Activated effector memory CD4-positive, alpha-beta T cell treated with Interleukin-2 at 50 U/mL for 16 hours (primary cell): ENCODE results near the gene MLF2.
"Not testable (repeated sequence)": the region's sequence is repeated elsewhere in the genome, so short reads cannot be mapped to it uniquely, and the experiment has no call there.

ENCODE experiments used
- DNase-seq: peaks from one replicate; pipeline ENCODE4 v3.0.0-alpha.2; 2020

MLF2 gene

DNA sequence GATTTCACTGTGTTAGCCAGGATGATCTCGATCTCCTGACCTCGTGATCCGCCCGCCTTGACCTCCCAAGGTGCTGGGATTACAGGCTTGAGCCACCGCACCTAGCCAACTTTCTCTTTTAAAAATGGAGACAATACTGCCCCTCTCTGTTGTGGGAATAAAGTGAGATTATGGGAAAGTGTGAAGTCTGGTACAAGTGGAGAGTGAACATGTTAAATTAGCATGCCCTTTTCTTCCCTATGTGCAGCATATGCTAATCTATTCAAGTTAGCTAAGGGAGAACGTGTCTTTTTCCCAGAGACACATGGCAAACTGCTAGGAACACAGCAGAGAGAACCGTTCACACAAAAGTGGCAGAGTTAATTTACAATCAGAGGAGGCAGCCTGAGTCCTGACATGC is 27.6 kb downstream of the MLF2 start:
- DNase-seq: no peak

DNA sequence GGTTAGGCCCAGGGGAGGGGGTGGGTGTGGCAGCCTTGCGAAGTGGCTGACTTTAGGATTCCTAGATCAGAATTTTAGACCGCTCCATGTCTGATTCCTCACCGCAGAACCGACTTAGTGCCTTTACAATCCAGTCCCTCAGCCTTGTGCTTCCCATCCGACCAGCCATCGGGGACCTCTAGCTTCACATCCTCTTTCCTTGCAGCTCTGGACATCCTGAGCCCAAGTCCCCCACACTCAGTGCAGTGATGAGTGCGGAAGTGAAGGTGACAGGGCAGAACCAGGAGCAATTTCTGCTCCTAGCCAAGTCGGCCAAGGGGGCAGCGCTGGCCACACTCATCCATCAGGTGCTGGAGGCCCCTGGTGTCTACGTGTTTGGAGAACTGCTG is 28.5 kb downstream of the MLF2 start:
- DNase-seq: peak; percentile 2

DNA sequence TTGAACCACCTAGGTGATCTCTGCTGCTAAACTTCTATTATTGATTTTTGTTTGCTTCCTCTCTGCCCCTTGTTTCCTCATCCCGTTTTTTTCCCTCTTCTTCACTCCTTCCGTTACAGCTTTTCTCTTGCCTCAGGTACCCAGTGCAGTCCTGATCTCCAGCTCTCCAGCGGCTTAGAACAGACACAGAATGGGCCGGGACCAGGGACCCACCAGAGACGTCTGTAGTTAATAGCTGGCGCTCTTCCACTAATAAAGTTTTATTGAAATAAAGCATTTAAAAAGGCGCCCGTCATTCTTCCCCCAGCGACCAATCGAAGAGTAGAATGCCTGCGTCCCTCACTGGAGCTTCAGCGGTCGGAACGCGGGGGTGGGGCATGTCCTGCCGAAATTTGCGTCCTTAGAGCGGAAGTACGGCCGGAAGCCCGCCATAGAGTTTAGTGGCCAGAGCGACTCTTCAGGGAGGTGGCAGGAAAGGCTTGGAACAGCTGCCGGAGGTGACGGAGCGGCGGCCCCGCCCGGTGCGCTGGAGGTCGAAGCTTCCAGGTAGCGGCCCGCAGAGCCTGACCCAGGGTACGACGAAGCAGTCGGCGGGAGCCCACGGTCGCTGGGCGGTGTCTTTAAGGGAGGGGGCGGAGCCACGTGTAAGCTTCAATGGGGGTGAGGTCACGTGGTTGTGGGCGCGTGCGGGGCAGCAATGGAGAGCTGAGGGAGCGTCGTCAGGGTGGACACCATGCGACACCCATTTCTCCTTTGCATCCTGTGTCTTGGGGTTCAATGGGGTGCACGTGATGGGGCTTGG is 29.1 kb downstream of the MLF2 start, which contains the start of gene COPS7A:
Gene COPS7A (plus strand): TSS at position 440 of the 802 bp plus-strand sequence. CDS start 611 bp downstream, outside the sequence.
- DNase-seq: peak; percentile 96

DNA sequence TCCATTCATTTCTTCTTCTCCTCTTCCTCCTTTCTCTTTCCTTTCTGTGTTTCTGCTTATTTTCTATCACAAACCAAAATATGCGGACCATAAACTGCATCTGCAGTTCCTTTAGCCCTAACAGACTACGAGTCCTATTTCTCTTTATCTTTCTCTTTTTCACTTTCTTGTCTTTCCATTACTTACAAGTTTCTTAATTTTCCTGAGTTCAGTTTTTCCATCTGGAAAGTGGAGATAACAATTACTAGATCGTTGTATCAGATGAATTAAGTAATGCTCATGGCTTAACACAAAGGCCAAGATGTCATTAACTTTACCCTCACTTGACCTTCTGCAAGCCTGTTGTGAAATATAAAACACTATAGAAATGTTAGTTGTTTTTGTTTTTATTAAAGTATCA is 30.1 kb downstream of the MLF2 start:
- DNase-seq: no peak

DNA sequence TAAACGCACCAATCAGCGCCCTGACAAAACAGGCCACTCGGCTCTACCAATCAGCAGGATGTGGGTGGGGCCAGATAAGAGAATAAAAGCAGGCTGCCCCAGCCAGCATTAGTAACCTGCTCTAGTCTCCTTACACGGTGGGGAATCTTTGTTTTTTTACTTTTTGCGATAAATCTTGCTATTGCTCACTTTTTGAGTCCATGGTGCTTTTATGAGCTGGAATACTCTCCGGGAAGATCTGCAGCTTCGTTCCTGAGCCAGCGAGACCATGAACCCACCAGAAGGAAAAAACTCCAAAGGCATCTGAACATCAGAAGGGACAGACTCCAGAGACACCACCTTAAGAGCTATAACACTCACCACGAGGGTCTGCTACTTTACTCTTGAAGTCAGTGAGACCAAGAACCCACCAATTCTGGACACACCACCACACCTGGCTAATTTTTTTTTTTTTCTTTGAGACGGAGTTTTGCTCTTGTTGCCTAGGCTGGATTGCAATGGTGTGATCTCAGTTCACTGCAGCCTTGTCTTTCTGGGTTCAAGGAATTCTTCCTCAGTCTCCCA is 36.0 kb downstream of the MLF2 start:
- no peak for DNase-seq

DNA sequence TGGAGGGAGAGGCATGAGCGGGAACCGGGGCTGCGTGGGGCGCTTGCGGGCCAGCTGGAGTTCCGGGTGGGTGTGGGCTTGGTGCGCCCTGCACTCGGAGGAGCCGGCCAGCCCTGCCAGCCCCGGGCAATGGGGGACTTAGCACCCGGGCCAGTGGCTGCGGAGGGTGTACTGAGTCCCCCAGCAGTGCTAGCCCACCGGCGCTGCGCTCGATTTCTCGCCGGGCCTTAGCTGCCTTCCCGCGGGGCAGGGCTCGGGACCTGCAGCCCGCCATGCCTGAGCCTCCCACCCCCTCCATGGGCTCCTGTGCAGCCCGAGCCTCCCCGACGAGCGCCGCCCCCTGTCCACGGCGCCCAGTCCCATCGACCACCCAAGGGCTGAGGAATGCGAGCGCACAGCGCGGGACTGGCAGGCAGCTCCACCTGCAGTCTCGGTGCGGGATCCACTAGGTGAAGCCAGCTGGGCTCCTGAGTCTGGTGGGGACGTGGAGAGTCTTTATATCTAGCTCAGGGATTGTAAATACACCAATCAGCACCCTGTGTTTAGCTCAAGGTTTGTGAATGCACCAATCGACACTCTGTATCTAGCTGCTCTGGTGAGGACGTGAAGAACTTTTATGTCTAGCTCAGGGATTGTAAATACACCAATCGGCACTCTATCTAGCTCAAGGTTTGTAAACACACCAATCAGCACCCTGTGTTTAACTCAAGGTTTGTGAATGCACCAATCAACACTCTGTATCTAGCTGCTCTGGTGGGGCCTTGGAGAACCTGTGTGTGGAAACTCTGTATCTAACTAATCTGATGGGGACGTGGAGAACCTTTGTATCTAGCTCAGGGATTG is 36.7 kb downstream of the MLF2 start:
- not testable (repeated sequence) for DNase-seq

DNA sequence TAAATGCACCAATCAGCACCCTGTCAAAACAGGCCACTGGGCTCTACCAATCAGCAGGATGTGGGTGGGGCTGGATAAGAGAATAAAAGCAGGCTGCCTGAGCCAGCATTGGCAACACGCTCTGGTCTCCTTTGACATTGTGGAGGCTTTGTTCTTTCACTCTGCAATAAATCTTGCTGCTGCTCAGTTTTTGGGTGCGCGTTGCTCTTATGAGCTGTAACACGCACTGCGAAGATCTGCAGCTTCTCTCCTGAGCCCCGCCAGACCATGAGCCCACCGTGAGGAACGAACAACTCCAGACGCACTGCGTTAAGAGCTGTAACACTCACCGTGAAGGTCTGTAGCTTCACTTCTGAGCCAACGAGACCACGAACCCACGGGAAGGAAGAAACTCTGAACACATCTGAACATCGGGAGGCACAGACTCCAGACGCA is 44.0 kb downstream of the MLF2 start:
- no peak for DNase-seq

DNA sequence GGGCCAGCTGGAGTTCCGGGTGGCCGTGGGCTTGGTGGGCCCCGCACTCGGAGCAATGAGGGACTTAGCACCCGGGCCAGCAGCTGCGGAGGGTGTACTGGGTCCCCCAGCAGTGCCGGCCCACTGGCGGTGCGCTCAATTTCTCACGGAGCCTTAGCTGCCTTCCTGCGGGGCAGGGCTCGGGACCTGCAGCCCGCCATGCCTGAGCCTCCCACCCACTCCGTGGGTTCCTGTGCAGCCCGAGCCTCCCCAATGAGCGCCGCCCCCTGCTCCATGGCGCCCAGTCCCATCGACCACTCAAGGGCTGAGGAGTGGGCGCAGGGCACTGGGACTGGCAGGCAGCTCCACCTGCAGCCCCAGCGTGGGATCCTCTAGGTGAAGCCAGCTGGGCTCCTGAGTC is 44.6 kb downstream of the MLF2 start:
- DNase-seq: not testable (repeated sequence)

DNA sequence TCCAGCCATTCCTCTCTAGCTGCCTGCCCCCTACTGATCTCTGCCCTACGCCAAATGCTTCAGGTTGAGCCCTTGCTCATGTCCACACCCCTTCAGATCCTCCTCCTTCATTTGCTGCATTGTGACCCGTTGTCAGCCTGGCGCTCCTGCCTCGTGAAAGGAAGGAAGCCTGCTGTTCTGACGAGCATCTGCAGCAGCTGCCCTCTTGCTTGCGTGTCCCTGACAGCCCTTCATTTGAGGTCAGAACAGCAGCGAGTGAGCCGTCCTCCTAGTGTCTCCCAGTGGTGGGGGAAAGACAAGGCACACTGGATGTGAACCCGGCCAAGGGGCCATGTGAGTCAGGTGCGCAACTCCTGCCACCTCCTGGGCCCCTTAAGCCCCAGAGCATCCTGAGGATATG is 49.3 kb downstream of the MLF2 start:
- no peak for DNase-seq

DNA sequence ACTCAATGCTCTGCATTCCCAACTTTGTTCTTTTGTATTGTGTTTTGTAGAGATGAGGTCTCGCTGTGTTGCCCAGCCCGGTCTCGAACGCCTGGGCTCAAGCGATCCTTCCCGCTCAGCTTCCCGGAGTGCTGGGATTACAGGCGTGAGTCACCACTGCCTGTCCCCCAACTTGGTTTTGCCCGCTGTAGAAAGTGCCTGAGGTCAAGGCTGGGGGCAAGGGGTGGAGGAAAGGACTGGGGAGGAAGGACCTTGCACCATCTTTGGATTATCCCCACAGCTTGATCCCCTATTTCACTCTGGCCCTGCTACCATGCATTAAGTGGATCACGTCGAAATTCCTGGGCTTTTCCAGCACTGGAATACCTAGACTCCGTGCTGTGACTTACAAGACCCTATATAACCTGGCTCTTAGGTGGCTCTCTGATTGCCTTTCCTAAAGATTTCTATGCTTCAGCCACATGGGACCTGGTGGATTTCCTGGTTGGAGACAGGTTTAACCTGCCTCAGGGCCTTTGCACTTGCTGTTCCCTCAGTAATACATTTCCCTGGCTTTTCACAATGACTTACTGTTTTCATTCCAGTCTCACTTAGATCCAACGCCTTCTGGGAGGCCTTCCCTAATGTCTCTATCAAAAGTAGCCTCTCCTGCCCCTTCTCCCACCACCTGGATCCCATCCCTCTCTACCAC is 51.7 kb downstream of the MLF2 start:
- no peak for DNase-seq

DNA sequence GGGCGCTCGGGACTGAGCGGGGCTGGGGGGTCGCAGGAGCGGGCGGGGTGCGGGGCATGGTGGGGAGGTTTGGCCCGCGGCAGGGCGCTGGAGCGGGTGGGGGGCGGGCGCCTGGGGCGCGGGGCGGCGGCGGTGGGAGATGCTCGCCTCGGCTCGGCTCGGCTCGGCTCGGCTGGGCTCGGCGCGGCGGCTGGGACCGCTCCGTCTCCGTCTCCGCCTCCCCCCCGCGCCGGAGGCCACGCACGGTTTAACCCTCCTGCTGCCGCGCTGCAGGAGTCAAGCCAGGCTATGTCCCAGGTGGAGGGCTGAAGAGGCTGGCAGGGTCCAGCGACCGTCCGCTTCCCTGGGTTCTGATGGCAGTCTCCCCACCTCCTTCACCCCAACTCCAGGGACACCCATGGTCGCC is 52.3 kb downstream of the MLF2 start, which contains the start of gene PIANP:
Gene PIANP (minus strand): TSS at position 170 of the 406 bp plus-strand sequence. CDS start 2,754 bp downstream, outside the sequence.
- DNase-seq: peak; percentile 36

DNA sequence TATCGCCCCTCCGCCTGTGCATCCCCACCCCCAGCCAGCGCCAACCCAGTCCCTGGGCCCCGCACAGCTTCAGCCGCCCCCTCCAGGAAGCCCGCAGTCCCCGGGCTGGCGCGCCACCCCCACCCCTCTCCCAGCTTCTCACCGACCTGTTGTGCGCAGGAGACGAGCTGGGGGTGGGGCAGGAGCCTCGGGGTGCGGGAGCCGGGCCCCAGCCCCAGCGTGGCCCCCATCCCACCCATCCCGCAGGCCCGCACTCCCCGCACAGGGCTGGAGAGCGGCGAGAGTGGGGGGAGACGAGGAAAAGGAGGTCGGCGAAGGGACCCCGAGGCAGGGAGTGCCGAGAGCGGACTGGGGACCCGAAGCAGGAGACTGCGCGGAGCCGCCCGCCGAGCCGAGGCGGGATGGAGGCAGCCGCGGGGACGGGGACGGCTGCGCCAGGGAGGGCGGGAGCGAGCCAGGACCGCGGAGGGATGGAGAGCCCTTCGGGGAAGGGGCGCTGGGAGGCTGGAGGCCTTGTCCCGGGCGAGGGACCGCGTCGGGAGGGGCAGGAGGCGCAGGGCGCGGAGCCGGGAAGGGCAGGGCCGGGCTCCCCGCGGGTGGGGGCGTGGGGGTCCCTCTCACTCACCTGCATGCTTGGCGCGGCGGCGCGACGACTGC is 52.8 kb downstream of the MLF2 start:
- DNase-seq: no peak

DNA sequence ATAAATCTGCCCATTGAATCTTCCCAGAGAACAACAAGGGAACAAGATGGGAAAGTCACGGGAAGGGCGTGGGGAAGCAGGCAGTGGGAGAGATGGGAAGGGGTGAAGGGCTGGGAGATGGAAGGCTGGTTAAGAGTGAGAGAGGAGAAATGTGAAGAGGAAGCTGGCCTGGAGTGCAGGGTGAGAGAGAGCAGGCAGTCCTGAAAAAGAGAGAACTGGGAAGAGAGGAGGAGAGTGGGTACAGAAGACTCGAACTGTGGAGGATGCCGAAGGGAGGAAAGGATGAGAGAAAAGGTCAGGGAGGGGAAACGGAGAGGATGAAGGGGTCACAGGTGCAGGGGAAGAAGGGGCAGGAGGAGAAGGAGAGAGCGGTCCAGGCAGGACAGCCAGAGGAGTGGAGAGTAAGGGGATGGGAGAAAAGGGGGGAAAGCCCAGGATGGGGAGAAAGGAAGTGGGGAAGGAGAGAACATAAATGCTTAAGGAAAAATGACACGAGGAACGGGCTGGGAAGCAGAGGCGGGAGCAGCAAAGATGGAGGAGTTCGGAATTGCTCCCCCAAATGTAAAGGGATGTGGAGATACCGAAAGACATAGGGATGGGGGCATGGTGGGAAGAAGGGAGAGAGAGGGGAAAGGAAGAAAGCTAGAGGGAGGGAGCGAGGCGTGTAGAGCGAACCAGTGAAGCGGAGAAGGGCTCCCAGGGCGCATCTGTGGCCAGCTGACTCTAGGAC is 53.5 kb downstream of the MLF2 start:
- DNase-seq: no peak

DNA sequence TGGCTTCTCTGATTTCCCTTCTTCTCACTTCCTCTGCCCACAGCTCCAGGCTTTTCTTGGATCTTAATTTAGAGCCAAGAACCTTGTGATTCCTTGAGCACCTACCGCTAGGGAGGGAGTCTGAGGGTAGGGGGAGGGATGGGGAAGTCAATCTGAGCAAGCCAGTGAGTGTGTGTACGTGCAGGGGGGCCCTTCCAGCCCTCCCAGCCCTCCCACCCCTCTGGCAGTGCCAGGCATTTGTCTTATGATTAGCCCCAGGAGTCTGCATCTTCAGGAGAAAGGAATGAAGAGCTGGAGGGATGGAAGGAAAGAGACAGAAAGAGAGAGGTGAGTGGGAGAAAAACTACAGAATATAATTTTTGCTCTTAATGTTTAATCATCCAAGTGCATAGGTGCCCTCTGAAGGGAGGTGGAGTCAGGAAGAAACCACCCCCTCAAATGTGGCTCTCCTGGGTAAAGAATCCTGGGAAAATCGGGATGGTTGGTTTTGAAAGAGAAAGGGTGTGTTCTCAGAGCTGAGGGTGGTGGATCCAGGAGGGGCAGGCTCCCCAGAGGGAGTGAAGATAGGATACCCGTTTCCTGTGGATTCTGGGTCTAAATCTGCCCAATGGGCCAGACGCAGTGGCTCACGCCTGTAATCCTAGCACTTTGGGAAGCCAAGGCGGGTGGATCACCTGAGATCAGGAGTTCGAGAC is 54.4 kb downstream of the MLF2 start:
- no peak for DNase-seq
